AG09319 (cell line): ENCODE measurements around the gene UBE2F.

Source experiments
- DNase-seq: peaks from one replicate; pipeline ENCODE4 v3.0.0-alpha.2; 2010; ENCODE audit warnings: low read depth; ENCODE audit errors: extremely low read depth
- TF ChIP-seq, protein P1 (sequence below): IDR thresholded peaks from 2 replicates; pipeline ENCODE4 v1.5.1; 2011; ENCODE audit warnings: low read depth, mild to moderate bottlenecking, inconsistent platforms, low read length, moderate library complexity

The UBE2F gene, protein sequence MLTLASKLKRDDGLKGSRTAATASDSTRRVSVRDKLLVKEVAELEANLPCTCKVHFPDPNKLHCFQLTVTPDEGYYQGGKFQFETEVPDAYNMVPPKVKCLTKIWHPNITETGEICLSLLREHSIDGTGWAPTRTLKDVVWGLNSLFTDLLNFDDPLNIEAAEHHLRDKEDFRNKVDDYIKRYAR

DNA sequence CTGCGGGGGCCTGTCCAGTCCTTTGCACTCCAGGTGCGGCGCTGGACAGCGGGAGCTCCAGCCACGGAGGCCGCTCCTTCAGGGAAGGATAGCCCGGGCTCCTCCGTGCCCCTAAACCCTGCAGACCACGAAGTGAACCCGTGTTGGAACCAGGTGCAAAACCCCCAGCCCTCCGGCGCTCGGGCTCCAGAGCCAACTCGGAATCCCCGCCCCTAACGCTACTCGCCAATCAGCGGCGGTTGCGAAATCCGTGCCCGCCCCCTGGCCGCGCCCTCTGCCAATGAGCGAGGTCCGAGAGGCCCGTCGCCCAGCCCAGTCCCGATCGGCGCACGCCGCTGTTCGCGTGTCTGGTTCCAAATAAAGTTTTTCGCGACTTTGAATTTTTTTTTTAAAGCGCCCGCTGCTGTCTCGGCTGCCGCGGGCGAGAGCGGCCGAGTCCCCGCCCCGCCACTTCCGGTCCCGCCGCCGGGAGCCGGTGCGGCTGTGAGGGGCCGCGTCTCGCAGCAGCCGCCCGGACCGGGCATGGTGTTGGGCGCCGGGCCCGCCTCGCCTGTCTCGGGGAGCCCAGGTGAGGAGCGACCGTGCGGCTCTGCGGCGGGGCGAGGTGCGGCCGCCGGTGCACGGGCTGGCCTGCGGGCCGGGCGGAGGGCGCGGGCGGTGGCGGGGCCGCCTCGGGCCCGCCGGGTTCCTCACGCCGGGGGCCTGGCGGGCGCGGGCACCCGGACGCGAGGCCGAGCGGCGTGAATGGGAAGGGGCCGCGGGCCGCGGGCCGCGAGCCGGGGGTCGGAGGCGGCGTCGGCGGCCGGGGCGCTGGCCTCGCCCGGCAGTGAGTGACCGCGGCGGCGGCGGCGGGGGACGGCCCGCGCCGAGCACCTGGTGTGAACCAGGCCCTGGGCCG, at the start of gene UBE2F:
Gene UBE2F, plus strand, starts transcription at position 450 of the 898 bp plus-strand sequence. CDS start 6,094 bp downstream, outside the sequence.
- TF ChIP-seq, protein P1, sequence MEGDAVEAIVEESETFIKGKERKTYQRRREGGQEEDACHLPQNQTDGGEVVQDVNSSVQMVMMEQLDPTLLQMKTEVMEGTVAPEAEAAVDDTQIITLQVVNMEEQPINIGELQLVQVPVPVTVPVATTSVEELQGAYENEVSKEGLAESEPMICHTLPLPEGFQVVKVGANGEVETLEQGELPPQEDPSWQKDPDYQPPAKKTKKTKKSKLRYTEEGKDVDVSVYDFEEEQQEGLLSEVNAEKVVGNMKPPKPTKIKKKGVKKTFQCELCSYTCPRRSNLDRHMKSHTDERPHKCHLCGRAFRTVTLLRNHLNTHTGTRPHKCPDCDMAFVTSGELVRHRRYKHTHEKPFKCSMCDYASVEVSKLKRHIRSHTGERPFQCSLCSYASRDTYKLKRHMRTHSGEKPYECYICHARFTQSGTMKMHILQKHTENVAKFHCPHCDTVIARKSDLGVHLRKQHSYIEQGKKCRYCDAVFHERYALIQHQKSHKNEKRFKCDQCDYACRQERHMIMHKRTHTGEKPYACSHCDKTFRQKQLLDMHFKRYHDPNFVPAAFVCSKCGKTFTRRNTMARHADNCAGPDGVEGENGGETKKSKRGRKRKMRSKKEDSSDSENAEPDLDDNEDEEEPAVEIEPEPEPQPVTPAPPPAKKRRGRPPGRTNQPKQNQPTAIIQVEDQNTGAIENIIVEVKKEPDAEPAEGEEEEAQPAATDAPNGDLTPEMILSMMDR: no peak

GRCh38 chr2:237917696-237918374, 49.0 kb upstream of the UBE2F start:
- no peak for DNase-seq
- TF ChIP-seq, protein P1: no peak

More for the DNA sequence above, at the start of gene UBE2F:
- DNase-seq: peak; percentile 89

GRCh38 chr2:237919593-237919992, 47.2 kb upstream of the UBE2F start:
- TF ChIP-seq, protein P1: no peak
- no peak for DNase-seq

- no peak for DNase-seq
- TF ChIP-seq, protein P1: no peak
Measured at GRCh38 chr2:237920673-237921072, 46.1 kb upstream of the UBE2F start.

GRCh38 chr2:237921967-237922492, 44.8 kb upstream of the UBE2F start:
- no peak for DNase-seq
- TF ChIP-seq, protein P1: no peak

- TF ChIP-seq, protein P1: no peak
- no peak for DNase-seq
Measured at GRCh38 chr2:237922641-237923361, 44.0 kb upstream of the UBE2F start.
